ENCODE measurements around the gene ZNF513.
"Not testable (repeated sequence)": the region's sequence is repeated elsewhere in the genome, so short reads cannot be mapped to it uniquely, and the experiment has no call there.

ZNF513 gene

GRCh38 chr2:27380626-27381545, at the start of gene ZNF513:
Gene ZNF513, minus strand, starts transcription at chr2:27380734. Its CDS starts 208 bp downstream, at chr2:27380526.
- peak; percentile 86 for DNase-seq

- DNase-seq, result peak; percentile 68
These were observed 48.5 kb upstream of the ZNF513 start for GRCh38 chr2:27428978-27429541.

GRCh38 chr2:27428213-27428977, 47.9 kb upstream of the ZNF513 start, which contains the start of gene NRBP1:
Gene NRBP1, plus strand, starts transcription at chr2:27428631. Its CDS starts 4,643 bp downstream, at chr2:27433274.
- DNase-seq, result peak; percentile 93

- no peak for DNase-seq
These were observed 47.3 kb upstream of the ZNF513 start for GRCh38 chr2:27427863-27428212.

- DNase-seq, result not testable (repeated sequence)
These were observed 44.5 kb upstream of the ZNF513 start for GRCh38 chr2:27425039-27425438.

- DNase-seq, result no peak
These were observed 42.4 kb upstream of the ZNF513 start for GRCh38 chr2:27422958-27423357.

- no peak for DNase-seq
These were observed 41.2 kb upstream of the ZNF513 start for GRCh38 chr2:27421660-27422250.

- no peak for DNase-seq
These were observed 40.5 kb upstream of the ZNF513 start for GRCh38 chr2:27420996-27421395.

GRCh38 chr2:27416151-27416550, 35.6 kb upstream of the ZNF513 start:
- DNase-seq, result no peak

GRCh38 chr2:27412419-27413152, 32.1 kb upstream of the ZNF513 start:
- DNase-seq, result no peak

- DNase-seq, result peak; percentile 98
These were observed 29.0 kb upstream of the ZNF513 start, which contains the start of gene PPM1G for GRCh38 chr2:27409321-27410073. Gene PPM1G, minus strand, starts transcription at chr2:27409591. Its CDS starts 169 bp downstream, at chr2:27409422.

GRCh38 chr2:27408601-27409320, 28.2 kb upstream of the ZNF513 start:
- DNase-seq, result peak; percentile 18

GRCh38 chr2:27407798-27408491, 27.4 kb upstream of the ZNF513 start:
- no peak for DNase-seq

- no peak for DNase-seq
These were observed 20.0 kb upstream of the ZNF513 start for GRCh38 chr2:27400348-27401135.

GRCh38 chr2:27398962-27399361, 18.4 kb upstream of the ZNF513 start:
- DNase-seq, result no peak

GRCh38 chr2:27393225-27393624, 12.7 kb upstream of the ZNF513 start:
- DNase-seq, result no peak

- no peak for DNase-seq
These were observed 10.5 kb upstream of the ZNF513 start for GRCh38 chr2:27390822-27391679.

- no peak for DNase-seq
These were observed 1.1 kb upstream of the ZNF513 start for GRCh38 chr2:27381577-27382181.
